ENCODE results near the gene RBM44.
"Not testable (repeated sequence)": the region's sequence is repeated elsewhere in the genome, so short reads cannot be mapped to it uniquely, and the experiment has no call there.

Gene RBM44

DNA sequence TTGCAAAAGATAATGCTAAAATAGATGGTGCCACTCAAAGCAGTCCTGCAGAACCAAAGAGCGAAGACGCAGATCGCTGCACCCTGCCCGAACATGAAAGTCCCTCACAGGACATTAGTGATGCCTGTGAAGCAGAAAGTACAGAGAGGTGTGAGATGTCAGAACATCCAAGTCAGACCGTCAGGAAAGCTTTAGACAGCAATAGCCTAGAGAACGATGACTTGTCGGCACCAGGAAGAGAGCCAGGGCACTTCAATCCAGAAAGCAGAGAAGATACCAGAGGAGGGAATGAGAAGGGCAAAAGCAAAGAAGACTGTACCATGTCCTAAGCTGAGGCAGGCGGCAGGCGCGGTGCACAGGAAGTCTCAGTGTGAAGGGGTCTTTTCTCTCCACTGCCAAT lies 34.8 kb upstream of the RBM44 start:
- Mint-ChIP-seq H3K4me3 (no peak overlapping the region), H3K9me3 (no peaks in the 10 kb centered on the region), H3K36me3 (ENCODE audit: low read depth) (peaks cover 43% of the 10 kb centered on the region), H3K27me3 (ENCODE audit: low read depth) (no peaks in the 10 kb centered on the region), H3K27ac (no peak overlapping the region), H3K4me1 (no peaks in the 10 kb centered on the region)
- TF ChIP-seq CTCF (IDR thresholded peaks at IDR 0.05; ENCODE audit: unreplicated experiment in 3 of 3), result no peak

GRCh38 chr2:237765122-237765521 lies 33.5 kb upstream of the RBM44 start:
- not testable (repeated sequence) for H3K4me3 Mint-ChIP-seq; H3K27ac Mint-ChIP-seq; H3K9me3 Mint-ChIP-seq; H3K4me1 Mint-ChIP-seq; H3K27me3 Mint-ChIP-seq (ENCODE audit: low read depth)
- H3K36me3 Mint-ChIP-seq (ENCODE audit: low read depth), result peaks cover 38% of the 10 kb centered on the region

GRCh38 chr2:237765875-237766274 lies 32.7 kb upstream of the RBM44 start:
- H3K4me1 Mint-ChIP-seq, result no peaks in the 10 kb centered on the region

DNA sequence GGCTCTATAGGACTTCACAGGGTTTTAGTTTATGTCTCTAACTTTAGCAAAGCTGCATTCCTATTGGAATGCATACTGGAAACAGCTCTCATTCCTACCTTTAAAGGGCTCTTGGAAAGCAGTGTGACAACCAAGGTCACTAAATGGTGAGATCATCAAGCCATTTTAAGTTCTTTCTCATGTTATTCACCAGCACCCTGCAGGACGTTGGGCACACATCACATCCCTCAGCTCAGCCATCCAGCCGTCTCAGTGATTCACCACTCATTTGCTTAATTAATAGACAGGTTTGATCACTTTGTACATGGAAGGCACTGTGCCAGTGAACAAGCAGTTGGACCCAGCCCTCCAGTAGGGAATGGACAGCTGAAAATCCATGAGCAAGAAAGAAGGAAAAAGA lies 32.2 kb upstream of the RBM44 start:
- H3K4me1 Mint-ChIP-seq, result no peaks in the 10 kb centered on the region
- no peak overlapping the region for H3K27ac Mint-ChIP-seq
- no peak for TF ChIP-seq CTCF (IDR thresholded peaks at IDR 0.05; ENCODE audit: unreplicated experiment in 3 of 3)
- no peaks in the 10 kb centered on the region for H3K27me3 Mint-ChIP-seq (ENCODE audit: low read depth)
- H3K9me3 Mint-ChIP-seq, result no peaks in the 10 kb centered on the region
- H3K4me3 Mint-ChIP-seq, result no peak overlapping the region
- peaks cover 37% of the 10 kb centered on the region for H3K36me3 Mint-ChIP-seq (ENCODE audit: low read depth)

More at GRCh38 chr2:237765875-237766274, 32.7 kb upstream of the RBM44 start:
- Mint-ChIP-seq H3K36me3 (ENCODE audit: low read depth) (peaks cover 35% of the 10 kb centered on the region), H3K9me3 (no peaks in the 10 kb centered on the region), H3K27me3 (ENCODE audit: low read depth) (no peaks in the 10 kb centered on the region), H3K4me3 (no peak overlapping the region), H3K27ac (no peak overlapping the region)
- TF ChIP-seq CTCF (IDR thresholded peaks at IDR 0.05; ENCODE audit: unreplicated experiment in 3 of 3), result no peak

GRCh38 chr2:237772513-237772912 lies 26.1 kb upstream of the RBM44 start:
- Mint-ChIP-seq H3K27ac (no peak overlapping the region), H3K27me3 (ENCODE audit: low read depth) (no peaks in the 10 kb centered on the region), H3K4me3 (no peak overlapping the region), H3K9me3 (no peaks in the 10 kb centered on the region), H3K4me1 (no peaks in the 10 kb centered on the region), H3K36me3 (ENCODE audit: low read depth) (peaks cover 38% of the 10 kb centered on the region)
- no peak for TF ChIP-seq CTCF (IDR thresholded peaks at IDR 0.05; ENCODE audit: unreplicated experiment in 3 of 3)

- peaks cover 50% of the 10 kb centered on the region for H3K36me3 Mint-ChIP-seq (ENCODE audit: low read depth)
- no peaks in the 10 kb centered on the region for H3K27me3 Mint-ChIP-seq (ENCODE audit: low read depth)
- no peak overlapping the region for H3K27ac Mint-ChIP-seq
- no peak overlapping the region for H3K4me3 Mint-ChIP-seq
- H3K4me1 Mint-ChIP-seq, result no peaks in the 10 kb centered on the region
- no peaks in the 10 kb centered on the region for H3K9me3 Mint-ChIP-seq
- no peak for TF ChIP-seq CTCF (IDR thresholded peaks at IDR 0.05; ENCODE audit: unreplicated experiment in 3 of 3)
Measured at GRCh38 chr2:237773826-237774225, 24.8 kb upstream of the RBM44 start.
